ENCODE results near the gene TP53I11.

The TP53I11 gene

DNA sequence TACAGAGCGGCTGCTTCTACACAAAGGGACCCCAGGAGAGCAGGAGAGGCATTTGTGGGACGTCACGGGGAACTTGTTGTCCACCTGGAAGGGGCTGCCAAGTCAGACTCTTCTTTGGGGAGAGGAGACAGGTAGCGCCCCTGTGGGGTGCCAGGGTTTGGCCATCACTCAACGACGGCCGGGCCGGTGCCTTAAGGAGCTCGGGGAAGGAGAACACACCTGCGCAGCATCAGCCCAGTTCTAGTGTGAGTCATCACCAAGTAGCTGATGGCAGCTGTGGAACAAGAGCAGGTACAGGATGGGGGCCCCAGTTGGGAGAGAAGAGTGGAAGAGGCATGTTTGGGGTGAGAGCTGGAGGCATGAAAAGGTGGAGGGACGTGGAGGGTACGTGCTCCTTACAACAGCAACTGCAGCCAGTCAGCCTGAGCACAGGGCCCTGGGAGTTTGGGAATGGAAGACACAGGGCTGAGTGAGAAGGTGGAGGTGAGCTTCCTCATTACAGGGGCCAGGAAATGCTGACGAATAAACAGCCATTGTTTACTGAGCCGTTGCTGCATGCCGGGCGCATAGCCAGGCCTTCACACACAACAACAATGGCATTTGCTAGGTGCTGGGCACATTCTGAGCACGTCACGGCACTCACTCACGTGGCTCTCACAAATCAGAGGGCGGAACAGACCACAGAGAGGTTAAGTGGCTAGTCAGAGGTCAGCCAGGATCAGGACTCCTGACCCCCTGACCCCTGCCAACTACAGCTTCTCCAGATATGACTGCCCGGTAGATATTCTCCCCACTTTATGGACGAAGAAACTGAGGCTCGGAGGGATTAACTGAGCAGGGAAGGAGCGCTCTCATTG is 29.1 kb upstream of the TP53I11 start:
- no peak for DNase-seq

DNA sequence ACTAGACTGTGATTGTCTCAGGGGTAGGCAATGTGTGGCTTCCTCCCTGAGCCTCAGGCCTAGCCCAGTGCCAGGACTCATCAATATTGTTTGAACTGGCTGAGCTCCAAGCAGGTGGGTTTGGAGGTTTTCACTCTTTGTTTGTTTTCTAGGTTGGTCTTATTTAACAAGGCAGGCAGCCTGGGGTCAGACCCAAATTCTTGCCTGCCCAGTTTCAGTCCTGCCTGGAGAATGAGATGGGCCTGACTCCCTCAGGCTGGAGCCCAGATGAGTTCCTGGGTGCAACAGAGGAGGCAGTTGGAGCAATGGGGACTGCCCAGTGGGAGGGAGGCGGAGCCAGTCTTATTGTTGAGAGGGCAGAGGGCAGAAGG is 28.3 kb upstream of the TP53I11 start:
- no peak for DNase-seq

DNA sequence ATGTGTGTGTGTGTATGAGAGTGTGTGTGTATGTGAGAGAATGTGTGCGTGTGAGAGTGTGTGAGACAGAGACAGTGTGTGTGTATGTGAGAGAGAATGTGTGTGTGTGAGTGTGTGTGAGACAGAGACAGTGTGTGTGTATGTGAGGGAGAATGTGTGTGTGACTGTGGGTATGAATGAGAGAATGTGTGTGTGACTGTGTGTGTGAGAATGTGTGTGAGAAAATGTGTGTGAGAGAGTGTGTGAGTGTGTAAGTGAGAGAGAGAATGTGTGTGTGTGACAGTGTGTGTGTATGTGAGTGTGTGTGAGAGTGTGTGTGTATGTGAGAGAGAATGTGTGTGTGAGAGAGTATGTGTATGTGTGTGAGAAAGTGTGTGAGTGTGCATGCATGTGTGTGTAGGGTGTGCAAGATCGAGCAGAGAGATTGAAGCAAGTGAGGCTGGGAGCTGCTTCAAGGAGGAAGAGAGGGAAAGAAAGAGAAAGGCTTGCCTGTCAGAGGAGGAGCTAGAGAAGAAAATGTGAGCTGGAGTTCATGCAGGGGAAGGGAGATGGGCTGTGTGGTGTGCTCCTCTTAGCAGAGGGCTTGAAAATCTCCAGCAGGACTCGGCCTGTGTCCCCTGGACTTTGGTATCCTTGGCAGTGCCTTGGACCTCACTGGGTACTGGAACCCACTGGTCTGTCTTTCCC is 27.7 kb upstream of the TP53I11 start:
- DNase-seq: no peak

DNA sequence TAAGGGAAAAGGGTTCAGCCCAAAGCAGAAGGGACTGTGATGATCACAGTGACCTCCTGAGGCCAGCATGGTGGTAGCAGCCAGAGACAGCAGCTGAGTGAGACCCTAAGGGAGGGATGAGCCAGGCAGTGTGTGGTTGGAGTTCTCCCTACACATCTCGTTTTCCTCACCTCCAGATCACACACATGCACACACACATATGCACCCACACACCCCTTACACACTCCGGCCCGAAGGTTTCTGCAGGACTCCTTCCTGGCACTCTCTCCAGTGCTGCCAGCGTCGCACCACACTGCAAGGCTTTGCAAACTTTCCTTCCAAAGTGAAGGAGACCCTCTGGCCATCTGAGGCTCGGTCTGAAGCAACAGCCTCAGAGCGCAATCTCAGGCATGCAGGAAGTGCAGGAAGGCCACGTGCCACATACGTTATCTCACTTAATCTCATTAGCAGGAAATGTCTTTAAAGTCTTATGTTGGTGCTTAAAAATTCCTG is 26.9 kb upstream of the TP53I11 start:
- DNase-seq: no peak

DNA sequence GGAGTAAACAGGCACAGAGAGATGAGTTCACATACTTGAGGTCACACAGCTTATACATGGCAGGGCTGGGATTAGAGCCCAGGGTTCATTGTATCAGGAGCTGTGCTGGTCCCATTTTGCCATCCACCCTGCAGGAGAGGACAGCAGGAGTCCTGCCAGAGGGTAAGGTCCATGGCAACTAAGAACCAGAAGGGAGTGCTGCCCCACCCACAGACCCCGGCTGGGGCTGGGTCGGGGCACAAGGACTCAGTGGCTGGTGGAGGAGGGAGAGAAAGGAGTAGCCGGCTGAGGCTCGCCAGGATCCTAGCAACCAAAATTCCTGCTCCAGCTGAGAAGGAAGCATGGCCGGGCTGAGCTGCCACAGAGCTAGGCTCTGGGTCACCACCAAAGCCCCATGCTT is 25.9 kb upstream of the TP53I11 start:
- DNase-seq: no peak

DNA sequence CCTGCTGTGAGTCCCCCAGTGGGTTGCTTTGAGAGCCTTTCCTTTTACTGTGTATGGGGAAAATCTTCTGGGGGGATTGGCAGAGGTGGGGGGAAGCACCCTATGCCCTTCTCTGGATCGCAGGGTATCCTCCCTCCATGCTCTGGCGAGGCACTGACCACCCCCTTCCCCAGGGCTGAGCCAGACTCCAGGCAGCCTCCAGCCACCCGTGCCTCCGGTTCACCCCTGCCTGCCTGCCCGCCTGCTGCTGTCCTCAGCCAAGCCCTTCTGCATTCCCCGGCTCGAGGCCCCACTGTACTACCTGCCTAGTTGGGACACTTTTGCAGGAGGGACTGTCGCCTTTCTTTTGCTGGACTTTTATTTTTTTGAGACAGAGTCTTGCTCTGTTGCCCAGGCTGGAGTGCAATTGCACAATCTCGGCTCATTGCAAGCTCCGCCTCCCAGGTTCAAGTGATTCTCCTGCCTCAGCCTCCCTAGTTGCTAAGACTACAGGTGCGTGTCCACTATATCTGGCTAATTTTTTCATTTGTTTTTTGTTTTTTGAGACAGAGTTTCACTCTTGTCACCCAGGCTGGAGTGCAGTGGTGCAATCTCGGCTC is 23.8 kb upstream of the TP53I11 start:
- DNase-seq: no peak

DNA sequence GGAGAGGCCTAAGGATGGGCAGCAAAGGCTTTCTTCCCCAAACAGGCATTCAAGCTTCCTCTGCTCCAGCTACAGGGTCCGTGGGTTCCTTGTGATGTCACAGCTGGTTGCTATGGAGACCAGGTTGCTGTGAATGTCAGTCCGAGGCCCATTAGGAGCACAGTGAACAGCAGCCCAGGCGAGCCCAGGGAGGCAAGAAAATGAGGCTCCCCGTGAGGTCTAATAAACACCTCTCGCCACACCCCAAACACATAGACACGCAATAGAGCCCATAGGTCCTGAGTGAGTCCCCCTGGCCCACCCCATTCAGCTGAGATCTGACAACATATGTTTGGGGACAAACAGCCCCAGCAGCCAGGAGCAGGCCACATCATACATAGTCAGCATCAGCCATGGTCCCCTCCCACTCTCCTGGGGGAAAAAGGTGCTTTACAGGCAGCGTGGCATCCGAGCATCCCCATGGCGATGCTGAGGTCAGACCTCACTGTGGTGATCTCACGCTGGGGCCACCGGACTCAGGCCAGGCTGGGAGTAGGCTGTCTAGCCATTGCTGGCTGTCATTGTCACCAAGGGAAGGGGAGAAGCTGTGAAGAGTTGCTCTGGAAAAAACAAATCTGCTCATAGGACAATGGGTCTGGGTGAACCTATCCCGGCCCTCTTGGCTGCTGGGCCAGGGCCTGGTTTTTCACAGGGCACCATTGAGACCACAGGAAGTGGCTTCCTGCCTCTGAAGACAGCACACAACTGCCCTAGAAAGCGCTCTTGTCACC is 23.1 kb upstream of the TP53I11 start:
- DNase-seq: no peak

DNA sequence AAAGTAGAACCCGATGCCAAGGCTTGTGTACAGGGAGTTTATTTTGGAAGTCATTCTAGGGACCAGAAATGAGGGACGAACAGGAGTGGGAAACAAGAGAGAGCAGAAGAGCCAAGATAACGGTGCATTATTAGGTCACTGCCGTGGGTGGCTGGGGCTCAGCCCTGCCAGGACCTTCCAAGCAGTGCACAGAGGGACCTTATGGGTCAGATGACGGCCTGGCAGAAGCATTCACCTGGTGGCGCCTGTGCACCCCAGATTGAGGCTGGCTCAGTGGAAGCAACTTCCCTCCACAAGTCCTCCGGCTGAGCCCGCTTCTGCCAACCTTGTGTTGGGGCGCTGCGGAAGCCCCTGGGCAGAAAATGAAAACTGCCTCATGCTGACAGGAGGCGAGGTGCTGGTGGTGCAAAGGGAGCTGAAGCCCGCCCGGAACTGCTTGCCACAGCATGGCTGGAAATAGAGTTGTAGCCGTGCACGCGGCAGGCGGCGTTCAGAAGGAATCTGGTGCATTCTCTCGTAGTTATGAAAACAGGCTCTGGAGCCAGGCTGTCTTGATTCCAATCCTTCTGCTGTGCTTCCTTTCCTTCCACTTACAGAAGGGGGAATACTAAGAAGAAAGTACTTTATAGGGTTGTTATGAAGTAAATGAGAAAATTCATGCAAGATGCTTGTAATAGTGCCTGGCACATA is 22.2 kb upstream of the TP53I11 start:
- DNase-seq: peak in 10 of 58 donors; percentile 11 to 44 (median 27)

DNA sequence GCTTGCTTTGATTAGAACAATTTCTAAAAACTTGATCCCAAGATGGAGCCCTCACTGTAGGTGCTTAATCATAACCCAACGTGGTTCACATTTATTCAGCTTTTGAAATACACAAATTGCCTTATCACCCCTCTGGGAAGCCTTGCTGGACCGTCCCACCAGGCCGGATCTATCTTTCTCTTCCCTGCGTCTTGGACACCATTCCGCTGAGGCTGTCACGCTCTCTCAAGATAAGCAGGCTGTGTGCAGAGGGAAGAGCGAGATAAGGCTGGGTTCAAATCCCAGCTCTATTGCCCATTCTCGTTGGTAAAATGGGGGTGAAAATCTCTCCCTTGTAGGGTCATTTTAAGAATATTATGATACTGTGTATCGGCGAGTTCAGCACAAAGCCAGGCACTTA is 20.5 kb upstream of the TP53I11 start:
- no peak for DNase-seq

DNA sequence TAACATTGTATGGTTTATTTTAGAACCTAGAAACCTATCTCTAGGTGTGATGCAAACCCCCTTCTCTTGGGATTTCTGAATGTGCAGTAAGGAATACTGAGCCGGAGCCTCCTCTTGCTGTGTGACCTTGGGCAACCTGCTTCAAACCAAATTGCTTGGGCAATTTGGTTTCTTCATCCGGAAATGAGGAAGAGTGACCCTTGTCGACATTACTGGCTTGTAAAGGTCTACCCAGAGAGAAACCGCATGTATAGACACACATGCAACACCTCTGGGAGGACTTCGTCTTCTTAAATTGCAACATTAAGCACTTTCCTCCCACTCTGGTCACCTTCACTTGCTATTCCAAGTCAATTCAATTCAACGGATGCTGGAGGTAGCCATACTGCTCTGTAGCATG is 19.6 kb upstream of the TP53I11 start:
- DNase-seq: no peak

DNA sequence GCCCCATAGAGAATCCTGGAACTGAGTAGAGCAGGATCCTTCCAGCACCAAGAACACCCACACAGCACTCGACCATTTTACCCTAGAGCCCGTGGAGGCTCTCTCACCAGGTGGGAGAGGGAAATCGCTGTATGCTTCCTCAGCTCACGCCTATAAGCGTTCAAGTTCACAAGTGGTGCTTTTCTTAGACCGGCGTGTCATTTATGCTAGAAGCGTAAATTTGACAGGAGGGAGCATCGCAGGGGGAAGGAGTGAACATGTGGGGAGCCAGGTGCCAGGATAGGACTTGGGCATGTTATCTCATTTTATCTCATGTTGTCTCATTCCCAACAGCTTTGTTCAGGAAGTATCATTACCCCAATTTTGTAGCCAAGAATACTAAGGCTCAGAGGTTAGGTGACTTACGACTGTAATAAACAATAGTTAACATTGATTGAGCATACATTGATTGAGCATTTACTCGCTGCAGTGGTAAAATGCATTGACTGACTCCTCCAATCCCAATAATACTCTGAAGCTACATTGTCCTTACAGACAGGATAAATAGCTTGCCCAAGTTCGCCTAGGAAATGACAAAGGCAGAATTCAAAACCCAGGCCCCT is 19.1 kb upstream of the TP53I11 start:
- no peak for DNase-seq

DNA sequence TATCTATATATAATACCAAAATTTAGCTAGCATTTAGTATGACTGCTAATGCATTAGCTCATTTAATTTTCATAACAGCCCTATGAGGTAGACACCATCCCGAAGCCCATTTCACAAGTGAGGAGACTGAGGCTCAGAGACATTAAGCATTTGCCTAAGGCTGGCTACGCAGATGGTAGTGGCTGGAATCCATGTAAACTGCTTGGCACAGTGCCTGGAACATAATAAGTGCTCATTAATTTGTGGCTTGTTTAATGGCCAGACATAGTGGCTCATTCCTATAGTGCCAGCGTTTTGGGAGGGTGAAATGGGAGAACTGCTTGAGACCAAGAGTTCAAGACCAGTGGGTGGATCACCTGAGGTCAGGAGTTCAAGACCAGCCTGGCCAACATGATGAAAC is 17.8 kb upstream of the TP53I11 start:
- no peak for DNase-seq

DNA sequence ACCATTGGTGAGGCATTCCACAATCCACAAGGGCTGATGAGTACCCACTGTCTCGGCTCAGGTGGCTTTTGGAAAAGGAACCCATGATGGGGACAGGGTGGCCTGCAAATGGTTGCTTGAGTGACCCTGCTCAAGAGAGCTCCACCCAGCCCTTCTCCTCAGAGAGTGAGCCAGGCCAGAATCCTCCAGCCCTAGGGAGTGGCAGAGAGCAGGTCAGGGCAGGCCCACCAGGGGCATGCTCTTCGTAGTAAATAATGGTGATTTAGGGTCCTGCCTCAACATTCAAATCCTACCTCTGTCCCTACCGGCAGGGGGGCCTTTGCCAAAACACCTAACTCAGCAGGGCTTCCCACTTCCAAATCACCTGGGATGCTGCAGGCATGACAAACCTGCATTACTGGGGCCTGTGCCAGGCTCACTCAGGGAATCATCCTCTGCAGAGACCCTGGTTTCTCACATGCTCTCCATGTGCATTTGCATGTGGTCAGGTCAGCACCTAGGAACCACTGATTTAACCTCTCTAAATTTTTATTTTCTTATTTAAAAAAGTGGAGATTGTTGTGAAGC is 17.3 kb upstream of the TP53I11 start:
- no peak for DNase-seq

DNA sequence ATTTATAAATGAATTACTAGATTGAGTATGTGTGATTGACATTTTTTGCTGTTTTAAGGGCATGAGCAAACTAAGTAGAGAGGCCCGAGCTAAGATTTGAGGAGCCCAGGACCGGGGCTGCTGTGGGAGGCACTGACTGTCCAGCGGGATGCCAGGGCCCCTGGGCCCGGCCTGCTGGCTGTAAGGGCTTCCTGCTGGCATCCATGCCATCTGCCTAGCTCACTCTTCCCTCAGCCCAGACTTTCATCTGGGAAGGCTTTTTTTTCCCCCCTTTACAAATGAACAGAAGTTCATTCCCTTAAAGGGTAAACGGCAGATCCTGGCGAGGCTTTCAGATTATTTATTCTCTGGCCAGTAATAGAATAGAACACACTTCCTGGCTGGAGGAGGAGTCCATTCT is 16.0 kb upstream of the TP53I11 start:
- no peak for DNase-seq

DNA sequence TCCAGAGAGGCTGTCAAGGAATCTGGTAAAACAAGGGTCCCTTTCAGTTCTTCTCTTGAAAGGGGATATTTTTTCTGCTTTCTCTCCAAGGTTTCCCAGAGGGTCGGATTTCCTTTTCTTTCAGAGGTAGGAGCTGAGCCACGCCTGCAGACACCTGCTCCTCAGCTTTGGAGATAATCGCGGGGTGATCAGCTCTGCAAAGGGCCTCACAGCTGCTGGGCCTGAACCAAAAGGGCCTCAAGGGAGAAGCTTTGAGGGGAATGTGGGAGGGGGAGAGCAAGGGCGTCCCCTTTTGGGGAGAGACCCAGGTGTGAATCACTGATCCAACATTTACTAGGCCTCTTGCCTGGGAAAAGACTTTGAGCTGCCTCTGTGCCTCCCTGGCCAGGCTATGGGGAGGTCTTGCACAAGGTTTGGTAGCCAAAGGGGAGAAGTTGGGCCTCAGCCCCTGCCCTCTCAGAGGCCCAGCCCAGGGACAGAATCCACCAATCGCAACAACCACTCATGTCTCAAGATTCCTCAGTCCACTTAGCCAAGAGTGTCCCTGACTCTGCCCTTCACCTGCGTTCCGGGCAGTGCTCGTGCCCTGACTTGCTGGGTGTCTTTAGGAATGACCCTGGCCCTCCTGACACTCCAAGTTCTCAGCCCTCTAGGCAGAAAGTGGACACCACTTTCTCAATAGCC is 14.0 kb upstream of the TP53I11 start:
- no peak for DNase-seq

DNA sequence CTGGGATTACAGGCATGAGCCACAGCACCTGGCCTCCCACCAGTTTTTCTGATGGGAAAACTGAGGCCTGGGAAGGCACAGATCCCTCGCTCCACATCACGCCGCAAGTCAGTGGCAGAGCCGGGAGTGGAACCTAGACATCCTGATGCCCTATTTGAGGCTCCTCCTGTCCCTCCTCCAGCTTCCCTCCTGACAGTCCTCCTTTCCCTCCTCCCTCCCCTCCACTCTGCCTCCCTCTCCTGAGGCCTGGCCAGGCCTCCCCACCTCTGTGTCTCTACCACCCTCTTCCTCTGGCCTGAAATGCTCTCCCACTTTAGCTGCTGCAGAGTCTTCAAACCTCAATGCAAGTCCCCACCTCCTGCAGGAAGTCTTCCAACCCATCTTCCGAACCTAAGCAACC is 13.3 kb upstream of the TP53I11 start:
- no peak for DNase-seq

DNA sequence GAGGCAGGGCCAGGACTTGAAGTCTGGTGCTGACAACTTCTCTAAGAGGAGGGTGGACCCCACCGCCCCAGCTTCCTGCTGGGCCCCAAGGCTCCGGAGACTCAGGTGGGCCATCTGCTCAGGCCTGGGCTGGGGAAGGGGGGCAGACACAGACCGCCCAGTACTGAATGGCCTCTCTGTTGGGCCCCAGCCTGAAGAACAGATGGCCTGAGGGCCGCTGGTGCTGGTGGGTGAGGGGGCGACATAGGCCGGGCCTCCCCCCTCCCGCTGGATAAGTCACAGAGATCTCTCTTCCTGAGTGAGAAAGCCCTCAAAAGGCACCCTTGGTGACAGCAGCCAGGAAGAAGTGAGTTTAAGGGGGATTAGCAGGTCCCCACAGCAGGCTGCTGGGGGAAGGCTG is 12.5 kb upstream of the TP53I11 start:
- DNase-seq: no peak

DNA sequence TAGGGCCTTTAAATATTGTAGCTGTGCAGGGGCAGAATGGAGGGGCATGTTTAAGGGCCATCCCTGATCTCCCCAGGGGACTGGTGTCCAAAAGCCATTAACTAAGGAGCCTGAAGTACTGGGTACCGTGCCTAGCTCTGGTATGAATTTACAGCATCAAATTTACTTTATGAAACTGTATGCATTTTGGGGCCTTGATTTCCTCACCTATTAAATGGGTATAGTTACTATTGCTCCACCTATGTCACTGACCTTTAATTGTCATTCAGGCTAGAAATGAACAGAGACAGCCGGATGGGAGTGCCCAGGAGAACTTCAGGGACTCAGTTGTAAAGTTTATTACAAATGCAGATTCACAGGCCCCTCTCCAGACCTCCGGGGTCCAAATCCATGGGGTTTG is 11.8 kb upstream of the TP53I11 start:
- no peak for DNase-seq

DNA sequence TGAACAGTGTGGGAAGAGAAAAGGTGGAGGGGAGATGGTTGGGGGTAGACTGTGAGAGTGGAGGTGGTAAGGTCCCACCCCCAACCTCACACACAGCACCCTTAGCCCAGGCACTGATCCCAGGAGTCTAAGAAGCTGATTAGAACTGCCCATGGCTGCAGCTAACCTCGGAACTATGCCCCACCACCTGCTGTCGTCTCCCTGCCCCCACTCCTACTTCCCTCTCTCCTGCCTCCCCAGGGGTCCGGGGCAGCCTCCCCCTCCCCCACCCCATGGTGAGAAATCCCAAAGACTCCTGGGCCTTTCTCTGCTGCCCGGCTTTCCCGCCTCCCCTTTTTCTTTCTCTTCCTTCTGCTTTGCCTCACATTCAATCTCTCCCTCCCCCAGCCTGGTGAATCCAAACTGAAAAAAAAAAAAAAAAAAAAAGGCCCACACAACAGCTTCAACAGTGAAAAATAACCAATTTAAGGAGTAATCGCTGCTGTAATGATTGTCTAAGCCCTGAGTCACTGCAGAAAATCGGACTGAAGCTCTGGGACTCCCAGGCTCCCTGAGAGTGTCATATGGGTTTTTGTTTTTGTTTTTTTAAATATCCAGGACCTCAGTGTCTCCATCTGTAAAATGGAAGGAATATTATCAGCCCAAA is 9.6 kb upstream of the TP53I11 start:
- no peak for DNase-seq
